Neural cell (in vitro differentiated cells): Measurements from ENCODE around the gene COBL. TPM values are rescaled to one million over a fixed set of nuclear protein-coding genes. Genes with fewer than 3 reads are reported as not detected.

Source experiments
- H2AFZ ChIP-seq: fragments of 200-600, 300-800 bp; sonication (generic), shearing (Covaris generic); 2 replicates; pipeline ENCODE4 v1.6.0; 2014; ENCODE audit warnings: low read depth, mild to moderate bottlenecking, antibody characterized with exemption, low read length, moderate library complexity
- H3F3A ChIP-seq: fragments of 200-600 bp; shearing (Covaris generic); 2 replicates; pipeline ENCODE4 v1.6.1; 2016; ENCODE audit warnings: mild to moderate bottlenecking, moderate library complexity, mixed read lengths, antibody characterized with exemption, low read length; ENCODE audit not compliant: insufficient read depth, poor library complexity, severe bottlenecking
- H3K27ac ChIP-seq: fragments of 200-600, 300-800 bp; sonication (generic), shearing (Covaris generic); 2 replicates; pipeline ENCODE4 v1.5.1; 2014; ENCODE audit warnings: mild to moderate bottlenecking, low read length, moderate library complexity
- H3K27me3 ChIP-seq: fragments of 300-800, 200-600 bp; sonication (generic), shearing (Covaris generic); 2 replicates; pipeline ENCODE4 v1.6.0; 2014; ENCODE audit warnings: mild to moderate bottlenecking, low read depth, low read length, moderate library complexity; ENCODE audit not compliant: insufficient read depth
- H3K36me3 ChIP-seq: fragments of 300-800, 200-600 bp; sonication (generic), shearing (Covaris generic); 2 replicates; pipeline ENCODE4 v1.5.1; 2014; ENCODE audit warnings: mild to moderate bottlenecking, antibody characterized with exemption, low read length, moderate library complexity; ENCODE audit not compliant: insufficient read depth
- H3K4me2 ChIP-seq: fragments of 300-800, 200-600 bp; sonication (generic), shearing (Covaris generic); 2 replicates; pipeline ENCODE4 v1.6.0; 2014; ENCODE audit warnings: mild to moderate bottlenecking, low read length
- H3K4me3 ChIP-seq: fragments of 300-800, 200-600 bp; sonication (generic), shearing (Covaris generic); 2 replicates; pipeline ENCODE4 v1.5.1; 2014; ENCODE audit warnings: mild to moderate bottlenecking, low read length, moderate library complexity
- H3K79me2 ChIP-seq: fragments of 200-600 bp; shearing (Covaris generic); replicated peaks from 2 replicates; pipeline ENCODE4 v1.6.0; 2014; ENCODE audit warnings: mild to moderate bottlenecking, low read length, moderate library complexity; ENCODE audit not compliant: insufficient read depth
- H3K9ac ChIP-seq: fragments of 300-800, 200-600 bp; sonication (generic), shearing (Covaris generic); 2 replicates; pipeline ENCODE4 v1.6.1; 2016; ENCODE audit warnings: mild to moderate bottlenecking, low read length, mixed read lengths
- H3K9me2 ChIP-seq: fragments of 200-600 bp; shearing (Covaris generic); 2 replicates; pipeline ENCODE4 v1.6.1; 2016; ENCODE audit warnings: mild to moderate bottlenecking, low read length, mixed read lengths; ENCODE audit not compliant: insufficient read depth
- H3K9me3 ChIP-seq: fragments of 200-600, 300-800 bp; sonication (generic), shearing (Covaris generic); 2 replicates; pipeline ENCODE4 v1.6.1; 2016; ENCODE audit warnings: mild to moderate bottlenecking, mixed run types, low read length, moderate library complexity, mixed read lengths
- H4K20me1 ChIP-seq: fragments of 200-600 bp; shearing (Covaris generic); 2 replicates; pipeline ENCODE4 v1.6.1; 2016; ENCODE audit warnings: mild to moderate bottlenecking, mixed run types; ENCODE audit not compliant: insufficient read depth
- EP300 ChIP-seq: fragments of 450-650 bp; conservative IDR thresholded peaks from 2 replicates; pipeline ENCODE4 v1.6.1; 2014; ENCODE audit warnings: antibody characterized with exemption, mild to moderate bottlenecking, moderate library complexity; ENCODE audit not compliant: poor library complexity, severe bottlenecking
- EZH2 ChIP-seq: fragments of 200-600, 300-800 bp; shearing (Covaris generic), sonication (generic); IDR thresholded peaks from 2 replicates; pipeline ENCODE4 v1.6.1; 2014; ENCODE audit warnings: antibody characterized with exemption, low read length, borderline replicate concordance, mild to moderate bottlenecking; ENCODE audit not compliant: insufficient read depth, poor library complexity, severe bottlenecking
- MXI1 ChIP-seq: fragments of 450-650 bp; conservative IDR thresholded peaks from 2 replicates; pipeline ENCODE4 v1.6.1; 2014; ENCODE audit warnings: antibody characterized with exemption, mild to moderate bottlenecking; ENCODE audit not compliant: poor library complexity, severe bottlenecking
- POLR2AphosphoS5 ChIP-seq: IDR thresholded peaks from 2 replicates; pipeline ENCODE4 v1.6.1; 2012
- RAD21 ChIP-seq: fragments of 450-650 bp; conservative IDR thresholded peaks from 2 replicates; pipeline ENCODE4 v1.6.1; 2014; ENCODE audit warnings: antibody characterized with exemption, mild to moderate bottlenecking, moderate library complexity
- SMC3 ChIP-seq: fragments of 450-650 bp; conservative IDR thresholded peaks from 2 replicates; pipeline ENCODE4 v1.6.1; 2014; ENCODE audit warnings: antibody characterized with exemption, mild to moderate bottlenecking, moderate library complexity; ENCODE audit not compliant: poor library complexity
- TAF1 ChIP-seq: IDR thresholded peaks from 2 replicates; pipeline ENCODE4 v1.6.1; 2012; ENCODE audit warnings: low read depth
- polyA plus RNA-seq: library from polyadenylated mRNA; depleted of rRNA; stranded (reverse); fragments of >200 nt; gene quantifications from 2 replicates; pipeline ENCODE4 v1.2.3, GENCODE V29; 2014
- TF ChIP-seq, protein P1 (sequence below): IDR thresholded peaks from 2 replicates; pipeline ENCODE4 v1.6.1; 2012; ENCODE audit warnings: borderline replicate concordance
- TF ChIP-seq, protein P2 (sequence below): fragments of 450-650 bp; IDR thresholded peaks from 2 replicates; pipeline ENCODE4 v1.5.1; 2014; ENCODE audit warnings: antibody characterized with exemption, mild to moderate bottlenecking, moderate library complexity; ENCODE audit not compliant: poor library complexity, severe bottlenecking

The COBL gene
- polyA plus RNA-seq, 1 donor from 2014 or later: 0.12 TPM

GRCh38 chr7:51135576-51135975 is 181.0 kb downstream of the COBL start:
- Histone ChIP-seq H3K4me2 (no peak overlapping the region), H3K79me2 (no peaks in the 10 kb centered on the region), H3K27ac (no peak overlapping the region), H4K20me1 (no peaks in the 10 kb centered on the region), H3K27me3 (no peaks in the 10 kb centered on the region), H3K9me3 (peaks cover 4% of the 10 kb centered on the region), H3K9ac (no peak overlapping the region), H2AFZ (no peak overlapping the region), H3F3A (no peaks in the 10 kb centered on the region), H3K36me3 (no peaks in the 10 kb centered on the region), H3K4me3 (no peak overlapping the region), H3K9me2 (no peaks in the 10 kb centered on the region)
- TF ChIP-seq EP300: no peak
- TF ChIP-seq POLR2AphosphoS5: no peak
- TF ChIP-seq, protein P1, sequence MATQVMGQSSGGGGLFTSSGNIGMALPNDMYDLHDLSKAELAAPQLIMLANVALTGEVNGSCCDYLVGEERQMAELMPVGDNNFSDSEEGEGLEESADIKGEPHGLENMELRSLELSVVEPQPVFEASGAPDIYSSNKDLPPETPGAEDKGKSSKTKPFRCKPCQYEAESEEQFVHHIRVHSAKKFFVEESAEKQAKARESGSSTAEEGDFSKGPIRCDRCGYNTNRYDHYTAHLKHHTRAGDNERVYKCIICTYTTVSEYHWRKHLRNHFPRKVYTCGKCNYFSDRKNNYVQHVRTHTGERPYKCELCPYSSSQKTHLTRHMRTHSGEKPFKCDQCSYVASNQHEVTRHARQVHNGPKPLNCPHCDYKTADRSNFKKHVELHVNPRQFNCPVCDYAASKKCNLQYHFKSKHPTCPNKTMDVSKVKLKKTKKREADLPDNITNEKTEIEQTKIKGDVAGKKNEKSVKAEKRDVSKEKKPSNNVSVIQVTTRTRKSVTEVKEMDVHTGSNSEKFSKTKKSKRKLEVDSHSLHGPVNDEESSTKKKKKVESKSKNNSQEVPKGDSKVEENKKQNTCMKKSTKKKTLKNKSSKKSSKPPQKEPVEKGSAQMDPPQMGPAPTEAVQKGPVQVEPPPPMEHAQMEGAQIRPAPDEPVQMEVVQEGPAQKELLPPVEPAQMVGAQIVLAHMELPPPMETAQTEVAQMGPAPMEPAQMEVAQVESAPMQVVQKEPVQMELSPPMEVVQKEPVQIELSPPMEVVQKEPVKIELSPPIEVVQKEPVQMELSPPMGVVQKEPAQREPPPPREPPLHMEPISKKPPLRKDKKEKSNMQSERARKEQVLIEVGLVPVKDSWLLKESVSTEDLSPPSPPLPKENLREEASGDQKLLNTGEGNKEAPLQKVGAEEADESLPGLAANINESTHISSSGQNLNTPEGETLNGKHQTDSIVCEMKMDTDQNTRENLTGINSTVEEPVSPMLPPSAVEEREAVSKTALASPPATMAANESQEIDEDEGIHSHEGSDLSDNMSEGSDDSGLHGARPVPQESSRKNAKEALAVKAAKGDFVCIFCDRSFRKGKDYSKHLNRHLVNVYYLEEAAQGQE: no peak
- no peak for TF ChIP-seq SMC3

GRCh38 chr7:51134013-51134441 is 182.6 kb downstream of the COBL start:
- no peaks in the 10 kb centered on the region for H4K20me1 ChIP-seq
- H3K9me3 ChIP-seq: peaks cover 4% of the 10 kb centered on the region
- no peak overlapping the region for H3K4me3 ChIP-seq
- TF ChIP-seq POLR2AphosphoS5: no peak
- no peak for TF ChIP-seq TAF1
- TF ChIP-seq, protein P1: no peak
- TF ChIP-seq, protein P2, sequence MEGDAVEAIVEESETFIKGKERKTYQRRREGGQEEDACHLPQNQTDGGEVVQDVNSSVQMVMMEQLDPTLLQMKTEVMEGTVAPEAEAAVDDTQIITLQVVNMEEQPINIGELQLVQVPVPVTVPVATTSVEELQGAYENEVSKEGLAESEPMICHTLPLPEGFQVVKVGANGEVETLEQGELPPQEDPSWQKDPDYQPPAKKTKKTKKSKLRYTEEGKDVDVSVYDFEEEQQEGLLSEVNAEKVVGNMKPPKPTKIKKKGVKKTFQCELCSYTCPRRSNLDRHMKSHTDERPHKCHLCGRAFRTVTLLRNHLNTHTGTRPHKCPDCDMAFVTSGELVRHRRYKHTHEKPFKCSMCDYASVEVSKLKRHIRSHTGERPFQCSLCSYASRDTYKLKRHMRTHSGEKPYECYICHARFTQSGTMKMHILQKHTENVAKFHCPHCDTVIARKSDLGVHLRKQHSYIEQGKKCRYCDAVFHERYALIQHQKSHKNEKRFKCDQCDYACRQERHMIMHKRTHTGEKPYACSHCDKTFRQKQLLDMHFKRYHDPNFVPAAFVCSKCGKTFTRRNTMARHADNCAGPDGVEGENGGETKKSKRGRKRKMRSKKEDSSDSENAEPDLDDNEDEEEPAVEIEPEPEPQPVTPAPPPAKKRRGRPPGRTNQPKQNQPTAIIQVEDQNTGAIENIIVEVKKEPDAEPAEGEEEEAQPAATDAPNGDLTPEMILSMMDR: no peak
- TF ChIP-seq RAD21: no peak
- no peak for TF ChIP-seq MXI1
- no peak for TF ChIP-seq EP300
- TF ChIP-seq EZH2: no peak
- TF ChIP-seq SMC3: no peak
- H3F3A ChIP-seq: no peaks in the 10 kb centered on the region
- no peak overlapping the region for H3K9ac ChIP-seq
- H3K36me3 ChIP-seq: no peaks in the 10 kb centered on the region
- H3K79me2 ChIP-seq: no peaks in the 10 kb centered on the region
- H3K27me3 ChIP-seq: no peaks in the 10 kb centered on the region
- no peak overlapping the region for H3K4me2 ChIP-seq
- H3K27ac ChIP-seq: no peak overlapping the region
- no peaks in the 10 kb centered on the region for H3K9me2 ChIP-seq
- H2AFZ ChIP-seq: no peak overlapping the region
